GM10248 (cell line): ENCODE results near the gene PRRC2B.

Source experiments
- CTCF ChIA-PET: fragments of 300-600 bp; sonication (Branson Sonifier 250); formaldehyde crosslinking; extraction: SDS; loops from one replicate; lab custom pipeline; 2021; ENCODE audit warnings: antibody characterized with exemption; lab: Yijun Ruan, JAX
- POLR2A ChIA-PET: fragments of 350-650 bp; sonication (Branson Sonifier 250); formaldehyde crosslinking; extraction: SDS; loops from one replicate; lab custom pipeline; 2020; ENCODE audit warnings: antibody characterized with exemption; lab: Yijun Ruan, JAX
- DNase-seq: peaks from one replicate; pipeline ENCODE4 v3.0.0; 2012; ENCODE audit errors: extremely low spot score
- TF ChIP-seq, protein P1 (sequence below): IDR thresholded peaks from 2 replicates; pipeline ENCODE4 v1.5.1; 2012; ENCODE audit warnings: mild to moderate bottlenecking, low read depth; ENCODE audit errors: extremely low read depth, missing control alignments, control extremely low read depth

Gene PRRC2B

DNA sequence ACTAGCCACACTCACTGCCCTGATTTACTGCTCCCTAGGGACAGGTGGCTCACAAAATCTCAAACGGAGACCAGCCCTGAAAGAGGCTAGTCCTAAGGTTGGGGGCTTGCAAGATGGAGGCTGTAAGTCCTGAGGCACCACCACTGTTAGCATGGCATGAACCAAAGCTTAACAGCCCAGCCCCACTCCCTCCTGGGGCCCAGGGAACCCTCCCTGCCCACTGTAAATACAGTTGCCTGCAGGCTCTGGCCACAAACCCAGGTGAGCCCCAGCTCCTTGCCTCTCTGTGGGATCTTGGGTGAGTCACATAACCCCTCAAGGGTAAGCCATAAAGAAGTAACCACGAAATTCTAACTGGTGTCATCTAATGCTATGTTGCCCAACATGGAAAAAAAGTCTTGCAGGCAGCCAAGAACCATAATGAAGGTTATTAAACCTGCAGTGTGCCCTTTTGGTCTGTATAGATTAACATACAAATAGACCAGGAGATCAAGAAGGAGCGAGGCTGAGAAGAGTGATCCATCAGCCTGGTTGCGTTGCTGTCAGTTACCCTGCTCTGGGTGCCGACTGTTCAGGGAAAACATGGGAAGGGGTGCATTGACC lies 107.2 kb downstream of the PRRC2B start:
- no peak for DNase-seq
- CTCF ChIA-PET = interaction anchor here (2.2 kb wide), 1 partner anchor 23 kb away, joined by 5 read pairs; no protein-coding TSS in a partner anchor
- POLR2A ChIA-PET = no interaction called here
- TF ChIP-seq, protein P1, sequence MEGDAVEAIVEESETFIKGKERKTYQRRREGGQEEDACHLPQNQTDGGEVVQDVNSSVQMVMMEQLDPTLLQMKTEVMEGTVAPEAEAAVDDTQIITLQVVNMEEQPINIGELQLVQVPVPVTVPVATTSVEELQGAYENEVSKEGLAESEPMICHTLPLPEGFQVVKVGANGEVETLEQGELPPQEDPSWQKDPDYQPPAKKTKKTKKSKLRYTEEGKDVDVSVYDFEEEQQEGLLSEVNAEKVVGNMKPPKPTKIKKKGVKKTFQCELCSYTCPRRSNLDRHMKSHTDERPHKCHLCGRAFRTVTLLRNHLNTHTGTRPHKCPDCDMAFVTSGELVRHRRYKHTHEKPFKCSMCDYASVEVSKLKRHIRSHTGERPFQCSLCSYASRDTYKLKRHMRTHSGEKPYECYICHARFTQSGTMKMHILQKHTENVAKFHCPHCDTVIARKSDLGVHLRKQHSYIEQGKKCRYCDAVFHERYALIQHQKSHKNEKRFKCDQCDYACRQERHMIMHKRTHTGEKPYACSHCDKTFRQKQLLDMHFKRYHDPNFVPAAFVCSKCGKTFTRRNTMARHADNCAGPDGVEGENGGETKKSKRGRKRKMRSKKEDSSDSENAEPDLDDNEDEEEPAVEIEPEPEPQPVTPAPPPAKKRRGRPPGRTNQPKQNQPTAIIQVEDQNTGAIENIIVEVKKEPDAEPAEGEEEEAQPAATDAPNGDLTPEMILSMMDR = no peak

DNA sequence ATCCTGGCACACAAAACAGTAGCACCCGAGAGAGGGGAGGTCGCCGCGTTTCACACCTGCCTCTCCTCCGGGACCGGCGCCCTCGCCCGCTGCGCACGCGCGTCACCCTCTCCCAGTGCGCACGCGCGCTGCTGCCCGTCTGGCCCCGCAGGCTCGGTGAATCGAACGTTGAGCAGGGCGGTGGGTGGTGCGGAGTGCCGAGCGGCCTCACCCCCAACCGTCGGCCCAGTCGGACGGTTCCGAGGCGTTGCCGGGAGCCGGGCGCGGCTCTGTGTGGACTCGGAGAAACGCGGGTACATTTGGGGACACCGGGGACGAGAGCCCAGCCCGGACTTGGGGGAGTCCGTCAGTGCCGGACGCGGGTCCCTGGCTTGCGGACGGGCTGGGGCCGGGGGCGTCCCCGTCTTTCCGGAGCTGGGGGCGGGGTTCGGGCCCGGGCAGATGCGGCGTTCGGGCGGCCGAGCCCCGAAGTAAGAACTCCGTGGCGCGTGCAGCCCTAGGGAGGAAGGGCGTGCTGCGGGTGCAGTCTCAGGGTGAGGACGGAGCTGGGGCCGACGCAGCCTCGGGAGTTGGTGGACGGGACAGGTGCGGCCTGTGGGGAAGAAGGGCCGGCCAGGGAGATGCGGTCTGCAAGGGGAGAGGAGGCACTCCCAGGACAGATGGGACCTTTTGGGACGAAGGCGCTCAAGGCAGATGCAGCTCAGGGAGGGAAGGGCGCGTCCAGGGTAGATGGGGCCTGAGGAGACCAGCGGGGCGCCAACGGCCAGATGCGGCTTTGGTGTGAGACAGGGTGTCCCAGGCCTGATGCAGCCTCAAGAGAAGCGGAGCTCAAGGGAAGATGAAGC lies 109.1 kb downstream of the PRRC2B start, which contains the start of gene POMT1:
TSS of gene POMT1 (plus strand) at position 138 of the 845 bp plus-strand sequence. CDS start 1,301 bp downstream, outside the sequence.
- POLR2A ChIA-PET = no interaction called here
- peak; percentile 98 for DNase-seq
- CTCF ChIA-PET = interaction anchor here (1.0 to 1.7 kb wide), 3 partner anchors 136 to 237 kb away, joined by 3 to 5 read pairs (median 5); no protein-coding TSS in a partner anchor
- TF ChIP-seq, protein P1 = no peak

DNA sequence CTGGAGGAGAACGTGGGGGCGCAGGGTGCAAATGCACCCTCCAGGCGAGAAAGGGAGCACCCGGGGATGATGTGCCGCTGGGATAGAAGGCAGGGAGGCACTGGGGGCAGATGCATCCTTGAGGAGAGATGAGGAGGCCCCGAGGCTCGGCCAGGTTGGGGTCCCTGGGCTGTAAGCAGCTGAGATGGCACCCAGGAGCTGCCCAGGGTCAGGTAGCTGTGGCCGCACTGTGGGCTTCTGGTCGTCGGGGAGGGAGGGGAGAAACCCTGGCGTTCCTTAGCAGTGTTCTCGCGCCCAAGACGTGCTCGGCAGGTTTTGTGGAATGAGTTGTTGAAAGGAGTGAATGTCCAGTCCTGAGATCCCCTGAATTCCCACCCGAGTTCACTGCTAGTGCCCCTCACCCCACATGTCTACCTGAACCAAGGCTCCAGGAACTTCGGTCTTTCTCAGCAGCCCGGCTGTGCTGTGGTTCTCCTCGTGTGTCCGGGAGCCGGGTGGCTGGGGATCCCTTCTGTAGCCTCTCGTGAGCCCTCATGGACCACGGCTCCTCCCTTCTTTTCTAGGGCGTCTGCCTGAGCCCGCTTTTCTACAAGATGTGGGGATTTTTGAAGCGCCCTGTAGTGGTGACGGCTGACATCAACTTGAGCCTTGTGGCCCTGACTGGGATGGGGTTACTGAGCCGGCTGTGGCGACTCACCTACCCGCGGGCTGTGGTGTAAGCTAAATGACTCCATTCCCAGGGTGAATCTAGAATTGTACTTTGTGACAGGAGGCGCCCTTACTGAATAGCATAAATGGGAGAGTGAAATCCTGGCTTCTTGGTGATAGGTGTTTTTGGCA lies 110.0 kb downstream of the PRRC2B start:
- POLR2A ChIA-PET = no interaction called here
- TF ChIP-seq, protein P1 = no peak
- CTCF ChIA-PET = interaction anchor here (1.0 to 1.7 kb wide), 3 partner anchors 137 to 237 kb away, joined by 3 to 5 read pairs (median 5); no protein-coding TSS in a partner anchor
- peak; percentile 55 for DNase-seq

DNA sequence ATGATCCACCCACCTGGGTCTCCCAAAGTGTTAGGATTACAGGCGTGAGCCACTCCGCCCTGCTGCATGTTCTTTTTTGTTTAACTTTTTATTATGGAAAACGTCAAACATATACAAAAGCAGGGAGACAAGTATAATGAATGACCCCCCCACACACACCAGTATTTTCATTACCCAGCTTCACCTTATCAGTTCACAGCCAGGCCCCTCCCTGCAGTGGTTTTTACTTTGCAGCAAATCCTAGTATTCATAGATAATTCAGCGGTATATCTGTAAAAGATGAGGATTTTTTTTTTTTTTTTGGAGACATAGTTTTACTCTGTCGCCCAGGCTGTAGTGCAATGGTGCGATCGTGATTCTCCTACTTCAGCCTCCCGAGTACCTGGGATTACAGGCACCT lies 111.1 kb downstream of the PRRC2B start:
- no peak for DNase-seq
- TF ChIP-seq, protein P1 = no peak
- ChIA-PET CTCF (no interaction called here), POLR2A (no interaction called here)

DNA sequence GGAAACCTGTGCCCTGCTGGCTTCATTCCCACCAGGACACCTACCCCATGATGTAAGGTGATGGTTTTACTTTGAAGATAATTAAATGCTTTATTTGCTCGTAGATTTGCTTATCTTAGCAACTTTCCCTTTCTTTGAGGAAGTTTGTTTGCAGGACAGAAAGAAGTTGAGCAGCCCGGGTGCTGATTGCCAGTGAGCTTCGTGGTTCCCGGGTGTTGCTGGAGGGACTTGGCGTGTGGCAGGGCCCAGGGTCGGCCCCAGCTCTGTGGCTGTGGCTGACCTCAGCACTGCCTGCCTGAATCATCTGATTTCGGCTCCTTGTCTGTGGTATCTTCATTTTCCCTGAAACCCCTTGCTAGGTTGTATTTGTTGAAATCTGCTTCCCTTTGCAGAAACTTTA lies 117.5 kb downstream of the PRRC2B start:
- no peak for DNase-seq
- TF ChIP-seq, protein P1 = no peak
- ChIA-PET POLR2A (interaction anchor here (0.9 kb wide), 1 partner anchor 12 kb away, joined by 3 read pairs; no protein-coding TSS in a partner anchor), CTCF (no interaction called here)
